ENCODE data around the gene AFF3. TPM values are rescaled to one million over a fixed set of nuclear protein-coding genes. Genes with fewer than 3 reads are reported as not detected.

The AFF3 gene
- total and polyA plus RNA-seq, 2 of the 13 experiments (the other 11 are each of a cell fraction or from before 2014, with no cell fraction given), result not detected

DNA sequence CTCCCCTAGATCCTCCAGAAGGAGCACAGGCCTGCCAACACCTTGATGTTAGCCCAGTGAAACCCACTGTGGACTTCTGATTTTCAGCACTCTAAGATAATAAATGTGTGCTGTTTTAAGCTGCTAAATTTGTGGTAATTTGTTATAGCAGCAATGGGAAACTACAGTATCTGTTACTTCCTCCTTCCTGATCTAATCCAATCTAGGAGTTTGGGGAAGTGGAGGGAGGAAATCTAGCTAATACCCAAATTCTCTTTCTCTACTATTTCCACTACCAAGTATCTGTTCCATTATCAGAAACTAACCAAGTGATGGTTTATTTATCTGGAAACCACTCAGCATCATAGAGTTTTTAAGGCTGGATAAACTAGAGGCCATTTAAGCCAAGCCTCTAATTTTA, 64.9 kb downstream of the AFF3 start:
- H3K4me3 ChIP-seq (replicated peaks in 1 of 3; ENCODE audit: insufficient read depth in 1 of 3, low read depth in 2 of 3, low read length in 3 of 3), result no peak overlapping the region
- ChIA-PET CTCF (ENCODE audit: low intra/inter-chr PET ratio, low total read pairs) (no interaction called here), POLR2A (no interaction called here)
- H3K27me3 ChIP-seq (ENCODE audit: control insufficient read depth in 1 of 2, insufficient read depth in 2 of 2, low read length in 2 of 2), result peaks cover 1 to 35% of the 10 kb centered on the region in 2 experiments; a peak in 3 of 5 replicates
- ATAC-seq (no peak), DNase-seq (ENCODE audit: low spot score) (no peak), FAIRE-seq (no peak)
- no peak overlapping the region for H3K9ac ChIP-seq (ENCODE audit: insufficient read depth, low read depth, low read length)
- no peaks in the 10 kb centered on the region for H3K36me3 ChIP-seq (replicated peaks in 1 of 2; ENCODE audit: control insufficient read depth in 1 of 2, insufficient read depth in 2 of 2, low read length in 2 of 2)
- no peaks in the 10 kb centered on the region for H4K20me1 ChIP-seq (ENCODE audit: insufficient read depth, low read length)
- H3K79me2 ChIP-seq (ENCODE audit: insufficient read depth, low read length), result no peaks in the 10 kb centered on the region
- no peaks in the 10 kb centered on the region for H3K4me1 ChIP-seq (ENCODE audit: insufficient read depth, low read length)
- intact Hi-C loops (cut with micrococcal nuclease; ENCODE audit: unreplicated experiment), result no loop called here
- BruUV-seq (replicated peaks), result no TSS peak
- TF ChIP-seq SMAD3 (CRISPR knock-in tag; IDR thresholded peaks at IDR 0.05) (no peak), KDM6A (CRISPR knock-in tag; IDR thresholded peaks at IDR 0.05; ENCODE audit: low read depth) (no peak), SMC3 (IDR thresholded peaks at IDR 0.05; ENCODE audit: low read length) (no peak), HOXA9 (CRISPR knock-in tag; IDR thresholded peaks at IDR 0.05; ENCODE audit: borderline replicate concordance) (no peak)
- no peaks in the 10 kb centered on the region for H3K9me3 ChIP-seq (ENCODE audit: low read length)
- H3K27ac ChIP-seq (ENCODE audit: extremely low read length, insufficient read depth, low read length), result no peak overlapping the region
- in situ Hi-C loops (cut with HindIII; ENCODE audit: extremely low pct_ligation_motif_present, low pct_unique_long_range_greater_than_20kb), result no loop called here
- no peak overlapping the region for H2AFZ ChIP-seq (ENCODE audit: low read length)
- H3K4me2 ChIP-seq (ENCODE audit: low read depth, low read length), result no peak overlapping the region

DNA sequence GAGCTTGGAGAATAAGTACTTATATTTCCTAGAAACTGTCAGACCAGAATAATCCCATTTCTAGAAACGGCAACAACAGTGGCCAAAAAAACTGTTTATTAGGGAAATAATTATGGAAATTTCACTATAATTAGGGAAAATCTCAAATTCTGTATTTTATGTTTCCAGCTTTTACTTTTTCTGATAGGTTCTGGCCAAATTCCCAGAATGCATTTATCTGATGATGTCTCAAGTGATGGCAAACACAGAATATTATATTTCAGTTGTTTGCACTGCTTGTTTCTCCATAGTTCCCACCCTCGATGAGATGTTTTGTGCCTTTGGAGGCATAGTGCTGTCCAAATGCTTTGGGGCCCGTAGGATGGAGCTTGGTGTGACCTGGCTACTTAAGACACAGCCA, 66.9 kb downstream of the AFF3 start:
- no peak overlapping the region for H3K27ac ChIP-seq (ENCODE audit: extremely low read length, insufficient read depth, low read length)
- CTCF ChIA-PET (ENCODE audit: low intra/inter-chr PET ratio, low total read pairs), result no interaction called here
- H3K4me1 ChIP-seq (ENCODE audit: insufficient read depth, low read length), result peaks cover 8% of the 10 kb centered on the region
- no peak for DNase-seq (ENCODE audit: low spot score)
- in situ Hi-C loops (cut with HindIII; ENCODE audit: extremely low pct_ligation_motif_present, low pct_unique_long_range_greater_than_20kb), result no loop called here
- no peak for ATAC-seq
- H3K9ac ChIP-seq (ENCODE audit: insufficient read depth, low read depth, low read length), result no peak overlapping the region
- BruUV-seq (replicated peaks), result no TSS peak
- intact Hi-C loops (cut with micrococcal nuclease; ENCODE audit: unreplicated experiment), result no loop called here
- 11% methylated on average over 3 of the region's 3 CpGs for WGBS (ENCODE audit: low lambda C conversion rate)
- peaks cover 5 to 48% of the 10 kb centered on the region in 2 experiments; a peak in 4 of 5 replicates for H3K27me3 ChIP-seq (ENCODE audit: control insufficient read depth in 1 of 2, insufficient read depth in 2 of 2, low read length in 2 of 2)
- no peaks in the 10 kb centered on the region for H4K20me1 ChIP-seq (ENCODE audit: insufficient read depth, low read length)
- no peaks in the 10 kb centered on the region for H3K79me2 ChIP-seq (ENCODE audit: insufficient read depth, low read length)
- FAIRE-seq, result no peak
- no peak overlapping the region for H3K4me3 ChIP-seq (replicated peaks in 1 of 3; ENCODE audit: insufficient read depth in 1 of 3, low read depth in 2 of 3, low read length in 3 of 3)
- no peaks in the 10 kb centered on the region for H3K9me3 ChIP-seq (ENCODE audit: low read length)
- TF ChIP-seq, protein P1, sequence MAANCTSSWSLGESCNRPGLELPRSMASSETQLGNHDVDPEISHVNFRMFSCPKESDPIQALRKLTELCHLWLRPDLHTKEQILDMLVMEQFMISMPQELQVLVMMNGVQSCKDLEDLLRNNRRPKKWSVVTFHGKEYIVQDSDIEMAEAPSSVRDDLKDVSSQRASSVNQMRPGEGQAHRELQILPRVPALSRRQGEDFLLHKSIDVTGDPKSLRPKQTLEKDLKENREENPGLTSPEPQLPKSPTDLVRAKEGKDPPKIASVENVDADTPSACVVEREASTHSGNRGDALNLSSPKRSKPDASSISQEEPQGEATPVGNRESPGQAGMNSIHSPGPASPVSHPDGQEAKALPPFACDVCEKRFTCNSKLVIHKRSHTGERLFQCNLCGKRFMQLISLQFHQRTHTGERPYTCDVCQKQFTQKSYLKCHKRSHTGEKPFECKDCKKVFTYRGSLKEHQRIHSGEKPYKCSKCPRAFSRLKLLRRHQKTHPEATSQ (CRISPR knock-in tag; IDR thresholded peaks at IDR 0.05; ENCODE audit: borderline replicate concordance), result no peak
- TF ChIP-seq TCF12 (IDR thresholded peaks at IDR 0.05), result no peak
- no peak for TF ChIP-seq TCF12 (CRISPR knock-in tag; IDR thresholded peaks at IDR 0.05)
- TF ChIP-seq ZNF33A (CRISPR knock-in tag; IDR thresholded peaks at IDR 0.05; ENCODE audit: borderline replicate concordance), result no peak
- no peak for TF ChIP-seq ZSCAN29 (CRISPR knock-in tag; conservative IDR thresholded peaks at IDR 0.05)
- TF ChIP-seq HMG20B (CRISPR knock-in tag; conservative IDR thresholded peaks at IDR 0.05), result no peak
- no peak for TF ChIP-seq FOXA3 (CRISPR knock-in tag; IDR thresholded peaks at IDR 0.05)
- TF ChIP-seq ZNF629 (CRISPR knock-in tag; conservative IDR thresholded peaks at IDR 0.05), result no peak
- TF ChIP-seq ZNF333 (CRISPR knock-in tag; IDR thresholded peaks at IDR 0.05; ENCODE audit: borderline replicate concordance), result no peak
- no peak for TF ChIP-seq ZNF383 (CRISPR knock-in tag; IDR thresholded peaks at IDR 0.05; ENCODE audit: borderline replicate concordance)
- no peak for TF ChIP-seq ZNF326 (CRISPR knock-in tag; IDR thresholded peaks at IDR 0.05; ENCODE audit: borderline replicate concordance)
- TF ChIP-seq JUNB (CRISPR knock-in tag; IDR thresholded peaks at IDR 0.05; ENCODE audit: borderline replicate concordance), result no peak
- no peak for TF ChIP-seq CBX2 (IDR thresholded peaks at IDR 0.05; ENCODE audit: low read depth, low read length)
- TF ChIP-seq CBX2 (CRISPR knock-in tag; IDR thresholded peaks at IDR 0.05; ENCODE audit: low read depth), result no peak
- TF ChIP-seq ZNF253 (CRISPR knock-in tag; IDR thresholded peaks at IDR 0.05; ENCODE audit: borderline replicate concordance), result no peak
- no peak for TF ChIP-seq ZNF263 (CRISPR knock-in tag; IDR thresholded peaks at IDR 0.05)
- no peak for TF ChIP-seq ZNF180 (CRISPR knock-in tag; IDR thresholded peaks at IDR 0.05; ENCODE audit: borderline replicate concordance, low read depth)
- TF ChIP-seq RFX3 (CRISPR knock-in tag; IDR thresholded peaks at IDR 0.05), result no peak
- no peak for TF ChIP-seq MBD4 (IDR thresholded peaks at IDR 0.05; ENCODE audit: borderline replicate concordance, low read length)
- H3K4me2 ChIP-seq (ENCODE audit: low read depth, low read length), result no peak overlapping the region
- H2AFZ ChIP-seq (ENCODE audit: low read length), result no peak overlapping the region
- no peaks in the 10 kb centered on the region for H3K36me3 ChIP-seq (replicated peaks in 1 of 2; ENCODE audit: control insufficient read depth in 1 of 2, insufficient read depth in 2 of 2, low read length in 2 of 2)
- POLR2A ChIA-PET, result no interaction called here

Measured in HepG2 (cell line).